SU-DHL-6 (cell line): Measurements from ENCODE around the gene ASAP2.

Experiments
- H2AFZ ChIP-seq: fragments of 200-600 bp; sonication (generic); 2 replicates; pipeline ENCODE4 v1.6.1; 2014; ENCODE audit warnings: low read depth, mild to moderate bottlenecking, moderate library complexity, mixed read lengths, antibody characterized with exemption, low read length; ENCODE audit not compliant: severe bottlenecking
- H3F3A ChIP-seq: fragments of 200-600 bp; shearing (Covaris generic); 2 replicates; pipeline ENCODE4 v1.6.0; 2016; ENCODE audit warnings: antibody characterized with exemption, mild to moderate bottlenecking; ENCODE audit not compliant: insufficient read depth
- H3K27ac ChIP-seq: fragments of 200-600 bp; sonication (generic); 2 replicates; pipeline ENCODE4 v1.5.1; 2016; ENCODE audit warnings: low read depth, mild to moderate bottlenecking, low read length, moderate library complexity, mixed read lengths
- H3K27me3 ChIP-seq: fragments of 200-600 bp; sonication (generic), shearing (Covaris generic); 2 replicates; pipeline ENCODE4 v1.6.0; 2014; ENCODE audit warnings: mild to moderate bottlenecking, low read length
- H3K36me3 ChIP-seq: fragments of 200-600 bp; sonication (generic); 2 replicates; pipeline ENCODE4 v1.6.1; 2014; ENCODE audit warnings: mild to moderate bottlenecking, low read length, mixed read lengths
- H3K4me2 ChIP-seq: fragments of 300-600, 200-600 bp; shearing (Covaris generic), sonication (generic); 2 replicates; pipeline ENCODE4 v1.6.0; 2014; ENCODE audit warnings: low read length, low read depth, mild to moderate bottlenecking; ENCODE audit not compliant: poor library complexity, severe bottlenecking
- H3K4me3 ChIP-seq: fragments of 200-600 bp; sonication (generic); 2 replicates; pipeline ENCODE4 v1.5.1; 2014; ENCODE audit warnings: antibody characterized with exemption, low read length, mild to moderate bottlenecking, mixed read lengths; ENCODE audit not compliant: insufficient read depth, poor library complexity, severe bottlenecking
- H3K79me2 ChIP-seq: fragments of 200-600 bp; sonication (generic); 2 replicates; pipeline ENCODE4 v1.6.1; 2014; ENCODE audit warnings: mild to moderate bottlenecking, low read length, moderate library complexity; ENCODE audit not compliant: insufficient read depth
- H3K9ac ChIP-seq: fragments of 200-600 bp; sonication (generic); 2 replicates; pipeline ENCODE4 v1.7.0; 2014; ENCODE audit warnings: mild to moderate bottlenecking, low read length
- H3K9me2 ChIP-seq: fragments of 200-600 bp; sonication (generic); replicated peaks from 2 replicates; pipeline ENCODE4 v1.6.1; 2014; ENCODE audit warnings: low read length; ENCODE audit not compliant: insufficient read depth
- H3K9me3 ChIP-seq: fragments of 200-600 bp; sonication (generic); 2 replicates; pipeline ENCODE4 v1.6.1; 2014; ENCODE audit warnings: low read length, mixed read lengths; ENCODE audit not compliant: insufficient read depth
- H4K20me1 ChIP-seq: fragments of 200-600 bp; sonication (generic); 2 replicates; pipeline ENCODE4 v1.6.1; 2014; ENCODE audit warnings: low read depth, mild to moderate bottlenecking, antibody characterized with exemption, low read length, moderate library complexity, mixed read lengths
- EZH2phosphoT487 ChIP-seq: fragments of 200-600 bp; sonication (generic), shearing (Covaris generic); conservative IDR thresholded peaks from 2 replicates; pipeline ENCODE4 v1.6.1; 2018; ENCODE audit warnings: mild to moderate bottlenecking, antibody characterized with exemption, low read length, moderate library complexity, mixed read lengths
- TF ChIP-seq, protein P1 (sequence below): fragments of 200-600 bp; sonication (generic); IDR thresholded peaks from one replicate; pipeline ENCODE4 v1.5.1; 2017; ENCODE audit warnings: antibody characterized with exemption, mild to moderate bottlenecking, low read length, moderate library complexity; ENCODE audit not compliant: insufficient read depth, poor library complexity, severe bottlenecking

The ASAP2 gene

DNA sequence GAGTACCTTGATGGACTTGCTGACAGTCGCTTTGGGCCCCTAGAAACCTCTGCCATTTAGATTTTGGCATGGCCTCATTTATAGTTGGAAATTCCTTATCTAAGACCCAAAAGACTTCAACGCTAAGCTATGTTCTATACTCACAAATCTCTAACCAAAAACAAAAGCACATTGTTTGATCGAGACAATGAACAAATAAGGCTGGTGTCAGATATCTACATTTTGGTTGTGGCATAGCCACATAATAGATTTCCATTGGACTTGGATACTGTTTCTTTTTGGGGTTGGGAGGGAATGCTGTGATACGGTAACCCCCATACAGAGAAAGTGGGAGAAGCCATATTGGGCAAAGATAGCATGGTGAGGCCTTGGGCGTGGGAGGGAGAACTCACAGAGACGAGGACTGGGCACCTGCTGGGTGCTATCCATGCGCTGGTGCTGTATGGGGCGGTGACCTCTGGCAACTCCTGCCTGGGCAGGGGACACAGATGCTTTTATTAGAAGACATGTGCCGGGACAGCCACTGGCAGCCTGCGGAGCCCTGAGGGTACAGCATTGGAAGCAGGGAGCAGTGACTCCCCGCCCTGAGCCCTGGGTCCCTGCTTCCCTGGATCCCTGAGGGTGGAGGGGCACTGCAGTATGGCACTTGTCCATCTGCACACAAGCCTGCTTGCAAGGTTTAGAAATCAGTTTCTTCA is 97.1 kb downstream of the ASAP2 start:
- Histone ChIP-seq H3K36me3 (no peaks in the 10 kb centered on the region), H4K20me1 (no peaks in the 10 kb centered on the region), H3K9me2 (no peaks in the 10 kb centered on the region), H3K4me2 (no peak overlapping the region), H3K79me2 (no peaks in the 10 kb centered on the region), H3K4me3 (no peak overlapping the region), H3F3A (no peaks in the 10 kb centered on the region), H3K9ac (no peak overlapping the region), H3K27ac (no peak overlapping the region), H3K27me3 (no peaks in the 10 kb centered on the region), H3K9me3 (no peaks in the 10 kb centered on the region), H2AFZ (no peak overlapping the region)
- TF ChIP-seq EZH2phosphoT487 = no peak
- TF ChIP-seq, protein P1, sequence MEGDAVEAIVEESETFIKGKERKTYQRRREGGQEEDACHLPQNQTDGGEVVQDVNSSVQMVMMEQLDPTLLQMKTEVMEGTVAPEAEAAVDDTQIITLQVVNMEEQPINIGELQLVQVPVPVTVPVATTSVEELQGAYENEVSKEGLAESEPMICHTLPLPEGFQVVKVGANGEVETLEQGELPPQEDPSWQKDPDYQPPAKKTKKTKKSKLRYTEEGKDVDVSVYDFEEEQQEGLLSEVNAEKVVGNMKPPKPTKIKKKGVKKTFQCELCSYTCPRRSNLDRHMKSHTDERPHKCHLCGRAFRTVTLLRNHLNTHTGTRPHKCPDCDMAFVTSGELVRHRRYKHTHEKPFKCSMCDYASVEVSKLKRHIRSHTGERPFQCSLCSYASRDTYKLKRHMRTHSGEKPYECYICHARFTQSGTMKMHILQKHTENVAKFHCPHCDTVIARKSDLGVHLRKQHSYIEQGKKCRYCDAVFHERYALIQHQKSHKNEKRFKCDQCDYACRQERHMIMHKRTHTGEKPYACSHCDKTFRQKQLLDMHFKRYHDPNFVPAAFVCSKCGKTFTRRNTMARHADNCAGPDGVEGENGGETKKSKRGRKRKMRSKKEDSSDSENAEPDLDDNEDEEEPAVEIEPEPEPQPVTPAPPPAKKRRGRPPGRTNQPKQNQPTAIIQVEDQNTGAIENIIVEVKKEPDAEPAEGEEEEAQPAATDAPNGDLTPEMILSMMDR = no peak

DNA sequence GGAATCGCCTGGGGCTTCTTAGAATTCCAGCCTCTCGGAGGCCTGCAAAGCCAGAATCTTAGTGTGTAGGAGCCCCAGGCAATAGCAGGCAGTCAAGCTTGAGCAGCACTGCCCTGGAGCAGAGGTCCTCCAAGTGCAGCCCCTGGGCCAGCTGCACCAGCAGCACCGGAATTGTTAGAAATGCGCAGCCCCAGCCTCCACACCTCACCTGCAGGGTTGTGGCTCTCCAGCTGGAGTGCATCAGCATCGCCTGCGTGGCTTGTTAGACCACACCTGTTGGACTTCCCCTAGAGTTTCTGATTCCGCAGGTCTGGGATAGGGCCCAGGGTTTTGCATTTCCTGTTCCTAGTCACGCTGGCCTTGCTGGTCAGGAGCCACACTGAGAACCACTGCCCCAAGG is 100.3 kb downstream of the ASAP2 start:
- H3K79me2 ChIP-seq = no peaks in the 10 kb centered on the region
- no peak overlapping the region for H3K4me2 ChIP-seq
- no peak overlapping the region for H3K4me3 ChIP-seq
- H3K27ac ChIP-seq = no peak overlapping the region
- H3K9me3 ChIP-seq = no peaks in the 10 kb centered on the region
- H3K36me3 ChIP-seq = no peaks in the 10 kb centered on the region
- no peaks in the 10 kb centered on the region for H3K27me3 ChIP-seq
- no peak for TF ChIP-seq EZH2phosphoT487
- TF ChIP-seq, protein P1 = no peak
- no peaks in the 10 kb centered on the region for H3F3A ChIP-seq
- no peaks in the 10 kb centered on the region for H3K9me2 ChIP-seq
- no peak overlapping the region for H2AFZ ChIP-seq
- H4K20me1 ChIP-seq = no peaks in the 10 kb centered on the region
- H3K9ac ChIP-seq = no peak overlapping the region

DNA sequence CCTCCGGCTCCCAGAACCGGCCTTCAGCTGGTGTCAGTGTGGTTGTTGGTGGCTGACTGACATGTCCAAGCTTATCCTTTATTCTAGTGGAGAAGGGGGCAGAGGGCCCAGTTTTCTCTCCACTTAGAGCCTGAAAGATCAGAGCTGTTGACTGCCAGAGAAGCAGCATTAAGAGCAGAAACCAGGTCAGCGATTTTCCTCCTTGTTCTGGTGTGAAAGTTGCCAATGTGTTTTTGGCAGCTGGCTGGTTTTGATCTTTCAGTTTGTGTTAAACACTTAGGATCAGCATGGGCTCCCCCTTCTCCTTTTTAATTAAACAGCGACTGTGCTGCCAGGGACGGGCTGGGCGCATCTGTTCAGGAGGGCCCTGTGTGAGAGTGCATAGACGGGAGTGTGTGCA is 100.9 kb downstream of the ASAP2 start:
- no peaks in the 10 kb centered on the region for H4K20me1 ChIP-seq
- H3K79me2 ChIP-seq = no peaks in the 10 kb centered on the region
- H3K9ac ChIP-seq = no peak overlapping the region
- no peak overlapping the region for H3K27ac ChIP-seq
- H3K4me3 ChIP-seq = no peak overlapping the region
- H2AFZ ChIP-seq = no peak overlapping the region
- H3K9me3 ChIP-seq = no peaks in the 10 kb centered on the region
- H3K27me3 ChIP-seq = no peaks in the 10 kb centered on the region
- TF ChIP-seq EZH2phosphoT487 = no peak
- TF ChIP-seq, protein P1 = no peak
- no peaks in the 10 kb centered on the region for H3F3A ChIP-seq
- H3K36me3 ChIP-seq = no peaks in the 10 kb centered on the region
- H3K9me2 ChIP-seq = no peaks in the 10 kb centered on the region
- H3K4me2 ChIP-seq = no peak overlapping the region
